Keratinocyte (primary cell): ENCODE data around the gene TBC1D13.
"Not testable (repeated sequence)": the region's sequence is repeated elsewhere in the genome, so short reads cannot be mapped to it uniquely, and the experiment has no call there.

ENCODE experiments used
- CTCF ChIP-seq, 3 experiments: IDR thresholded peaks in 1 of 3; conservative IDR thresholded peaks in 1 of 3; optimal IDR thresholded peaks in 1 of 3; 2 replicates in 2 of 3; 3 replicates in 1 of 3; pipeline versions ENCODE3 to v1.5.1; 2011; ENCODE audit warnings: low read length in 3 of 3, mild to moderate bottlenecking in 3 of 3, moderate library complexity in 2 of 3, control low read depth in 1 of 3, inconsistent platforms in 1 of 3; ENCODE audit not compliant: insufficient read depth in 2 of 3; ENCODE audit errors: extremely low read depth in 1 of 3
- EZH2 ChIP-seq: IDR thresholded peaks from one replicate; pipeline ENCODE4 v1.6.1; 2012; ENCODE audit warnings: inconsistent platforms, mild to moderate bottlenecking, low read length, moderate library complexity

GRCh38 chr9:128858476-128858875, 71.4 kb downstream of the TBC1D13 start:
- not testable (repeated sequence) for TF ChIP-seq CTCF (optimal IDR thresholded peaks at IDR 0.05 in 1 of 3, IDR thresholded peaks at IDR 0.05 in 1 of 3, conservative IDR thresholded peaks at IDR 0.05 in 1 of 3; ENCODE audit: extremely low read depth in 1 of 3, insufficient read depth in 2 of 3, low read length in 3 of 3); EZH2
